ENCODE measurements around the gene CEACAM18.
"Not testable (repeated sequence)": the region's sequence is repeated elsewhere in the genome, so short reads cannot be mapped to it uniquely, and the experiment has no call there.

Gene CEACAM18

DNA sequence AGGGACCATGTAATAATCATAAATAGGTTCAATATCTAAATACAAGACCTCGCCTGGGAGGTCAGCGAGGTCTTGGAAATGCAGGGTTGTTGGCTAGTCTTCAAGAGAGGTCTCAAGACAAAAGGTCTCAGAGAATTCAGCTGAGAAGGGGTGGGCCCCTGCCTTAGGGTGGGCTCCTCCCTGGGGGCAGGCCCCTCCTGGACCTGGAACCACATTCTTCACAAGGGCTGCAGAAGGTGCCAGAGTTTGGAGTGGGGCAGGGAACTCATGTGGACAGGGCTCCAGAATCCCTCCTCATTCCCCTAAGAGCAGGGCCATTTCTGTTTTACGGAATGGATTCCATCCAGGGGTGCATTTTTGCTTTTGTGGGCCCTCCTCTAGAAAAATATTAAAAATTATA is 10.2 kb downstream of the CEACAM18 start:
- TF ChIP-seq, protein P1, sequence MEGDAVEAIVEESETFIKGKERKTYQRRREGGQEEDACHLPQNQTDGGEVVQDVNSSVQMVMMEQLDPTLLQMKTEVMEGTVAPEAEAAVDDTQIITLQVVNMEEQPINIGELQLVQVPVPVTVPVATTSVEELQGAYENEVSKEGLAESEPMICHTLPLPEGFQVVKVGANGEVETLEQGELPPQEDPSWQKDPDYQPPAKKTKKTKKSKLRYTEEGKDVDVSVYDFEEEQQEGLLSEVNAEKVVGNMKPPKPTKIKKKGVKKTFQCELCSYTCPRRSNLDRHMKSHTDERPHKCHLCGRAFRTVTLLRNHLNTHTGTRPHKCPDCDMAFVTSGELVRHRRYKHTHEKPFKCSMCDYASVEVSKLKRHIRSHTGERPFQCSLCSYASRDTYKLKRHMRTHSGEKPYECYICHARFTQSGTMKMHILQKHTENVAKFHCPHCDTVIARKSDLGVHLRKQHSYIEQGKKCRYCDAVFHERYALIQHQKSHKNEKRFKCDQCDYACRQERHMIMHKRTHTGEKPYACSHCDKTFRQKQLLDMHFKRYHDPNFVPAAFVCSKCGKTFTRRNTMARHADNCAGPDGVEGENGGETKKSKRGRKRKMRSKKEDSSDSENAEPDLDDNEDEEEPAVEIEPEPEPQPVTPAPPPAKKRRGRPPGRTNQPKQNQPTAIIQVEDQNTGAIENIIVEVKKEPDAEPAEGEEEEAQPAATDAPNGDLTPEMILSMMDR (IDR thresholded peaks at IDR 0.05; ENCODE audit: extremely low read depth, insufficient read depth, missing control alignments) = no peak
- in situ Hi-C loops (cut with MboI; ENCODE audit: low pct_unique_long_range_greater_than_20kb, low sequenced_read_pairs, unreplicated experiment) = no loop called here
- no peak for DNase-seq (ENCODE audit: low spot score)

DNA sequence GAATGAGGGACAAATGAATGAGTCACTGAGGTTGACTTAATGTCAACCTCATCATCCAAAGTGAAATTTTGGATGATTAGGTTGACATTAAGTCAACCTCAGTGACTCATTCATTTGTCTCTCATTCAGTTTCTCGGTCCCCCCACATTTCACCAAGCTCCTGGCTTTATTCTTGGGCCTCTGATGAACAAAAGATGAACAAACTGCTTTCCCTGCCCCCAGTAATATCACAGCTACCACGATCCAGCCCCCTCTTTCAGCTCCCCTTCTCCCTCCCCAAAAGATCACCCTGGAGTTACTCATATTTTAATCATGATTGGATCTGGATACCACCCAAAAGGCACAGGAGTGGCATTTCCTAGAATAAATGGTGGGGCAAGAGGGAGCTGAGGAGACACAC is 10.8 kb downstream of the CEACAM18 start:
- in situ Hi-C loops (cut with MboI; ENCODE audit: low pct_unique_long_range_greater_than_20kb, low sequenced_read_pairs, unreplicated experiment) = no loop called here
- DNase-seq (ENCODE audit: low spot score) = no peak
- TF ChIP-seq, protein P1 (IDR thresholded peaks at IDR 0.05; ENCODE audit: extremely low read depth, insufficient read depth, missing control alignments) = no peak

DNA sequence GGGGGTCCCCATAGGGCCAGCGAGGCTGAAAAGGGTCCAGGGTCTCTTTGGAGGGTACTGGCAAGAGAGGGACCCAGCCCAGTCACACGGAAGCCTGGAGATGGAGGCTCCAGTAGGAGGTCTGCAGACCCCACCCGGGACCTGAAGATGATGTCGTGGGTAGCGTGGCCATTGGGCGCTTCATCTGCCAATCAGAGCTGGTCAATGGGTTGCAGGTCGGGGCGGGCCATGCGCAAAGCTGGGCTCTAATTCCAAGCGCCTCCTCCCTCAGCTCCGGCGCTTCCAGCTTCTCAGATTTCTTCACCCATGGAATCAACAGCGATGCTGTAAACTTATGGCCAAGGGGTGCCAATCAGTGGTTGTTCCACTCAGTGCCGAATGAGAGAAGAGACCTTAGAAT is 12.3 kb downstream of the CEACAM18 start:
- TF ChIP-seq, protein P1 (IDR thresholded peaks at IDR 0.05; ENCODE audit: extremely low read depth, insufficient read depth, missing control alignments) = no peak
- DNase-seq (ENCODE audit: low spot score) = no peak
- in situ Hi-C loops (cut with MboI; ENCODE audit: low pct_unique_long_range_greater_than_20kb, low sequenced_read_pairs, unreplicated experiment) = no loop called here

DNA sequence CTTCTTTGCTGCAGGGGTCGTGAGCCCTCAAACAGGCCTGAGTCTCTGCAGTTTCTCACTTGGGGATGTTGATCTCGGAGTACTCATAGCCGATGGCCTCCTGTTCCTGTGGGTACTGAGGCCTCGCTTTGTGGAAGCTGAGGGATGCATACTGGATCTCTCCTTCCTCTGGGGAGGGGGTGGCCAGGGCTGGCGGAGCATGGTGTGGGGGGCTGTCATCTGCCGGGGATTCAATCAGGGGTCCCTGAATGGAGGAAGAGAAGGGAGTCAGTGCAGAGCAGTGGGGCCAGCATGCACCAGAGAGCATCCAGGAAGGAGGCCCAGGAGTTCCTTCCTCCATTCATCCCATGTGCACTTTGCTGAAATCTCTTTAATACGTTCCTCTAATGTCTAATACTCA is 13.2 kb downstream of the CEACAM18 start:
- DNase-seq (ENCODE audit: low spot score) = no peak
- TF ChIP-seq, protein P1 (IDR thresholded peaks at IDR 0.05; ENCODE audit: extremely low read depth, insufficient read depth, missing control alignments) = no peak
- in situ Hi-C loops (cut with MboI; ENCODE audit: low pct_unique_long_range_greater_than_20kb, low sequenced_read_pairs, unreplicated experiment) = no loop called here

DNA sequence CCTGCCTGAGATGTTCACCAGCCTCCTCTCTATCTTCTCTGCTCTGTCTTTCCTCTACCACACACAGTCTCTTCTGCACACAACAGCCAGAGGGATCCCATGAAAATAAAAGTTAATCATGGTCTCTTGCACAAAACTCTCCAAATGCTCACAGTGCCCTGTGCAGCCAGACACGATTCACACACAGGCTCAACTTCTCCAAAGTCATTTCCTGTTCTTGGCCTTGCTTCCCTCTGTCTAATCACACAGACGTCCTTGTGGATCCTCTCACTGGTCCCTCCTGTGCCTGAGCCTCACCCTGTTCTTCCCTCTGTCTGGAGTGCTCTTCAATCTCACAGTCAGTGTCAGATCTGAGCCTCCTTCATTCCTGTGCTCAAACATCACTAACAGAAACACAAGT is 15.4 kb downstream of the CEACAM18 start:
- no peak for DNase-seq (ENCODE audit: low spot score)
- TF ChIP-seq, protein P1 (IDR thresholded peaks at IDR 0.05; ENCODE audit: extremely low read depth, insufficient read depth, missing control alignments) = no peak
- in situ Hi-C loops (cut with MboI; ENCODE audit: low pct_unique_long_range_greater_than_20kb, low sequenced_read_pairs, unreplicated experiment) = no loop called here

DNA sequence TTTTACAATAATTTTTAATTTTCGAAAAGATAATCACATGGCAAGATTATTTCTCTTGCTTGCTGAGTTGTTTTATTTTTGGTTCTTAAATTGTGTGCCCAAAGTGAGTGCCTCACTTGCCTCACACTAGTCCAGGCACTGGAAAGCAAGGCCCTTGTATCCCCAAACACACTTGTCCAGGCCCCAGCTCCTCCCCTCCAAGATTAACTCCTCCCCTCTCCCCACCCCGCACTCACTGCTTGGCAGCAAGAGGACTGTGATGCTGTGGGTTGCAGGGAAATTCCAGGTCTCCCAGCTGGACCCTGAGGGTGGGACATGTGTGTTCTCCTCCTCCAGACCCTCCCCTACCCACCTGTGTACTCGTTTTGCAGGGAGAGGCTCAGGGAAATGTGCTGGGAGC is 19.3 kb downstream of the CEACAM18 start:
- DNase-seq (ENCODE audit: low spot score) = no peak
- TF ChIP-seq, protein P1 (IDR thresholded peaks at IDR 0.05; ENCODE audit: extremely low read depth, insufficient read depth, missing control alignments) = no peak
- in situ Hi-C loops (cut with MboI; ENCODE audit: low pct_unique_long_range_greater_than_20kb, low sequenced_read_pairs, unreplicated experiment) = no loop called here

DNA sequence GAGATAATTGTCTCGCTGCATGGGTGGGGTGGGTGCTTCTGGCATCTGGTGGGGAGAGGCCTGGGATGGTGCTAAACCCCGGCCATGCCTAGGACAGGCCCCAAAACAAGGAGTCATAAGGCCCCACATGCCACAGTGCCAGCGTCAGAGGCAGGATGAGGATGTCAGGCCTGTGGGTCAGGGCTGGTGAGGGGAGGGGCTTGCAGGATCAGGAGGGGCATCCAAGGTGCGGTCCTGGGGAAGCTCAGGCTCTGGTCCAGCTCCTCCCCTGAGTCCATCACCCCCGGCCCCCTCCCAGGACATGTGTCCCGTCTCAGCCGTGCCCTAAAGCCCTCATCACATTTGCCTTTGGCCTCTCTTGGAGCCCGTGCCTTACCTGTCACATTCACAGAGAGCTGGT is 22.6 kb downstream of the CEACAM18 start:
- in situ Hi-C loops (cut with MboI; ENCODE audit: low pct_unique_long_range_greater_than_20kb, low sequenced_read_pairs, unreplicated experiment); DNase-seq (ENCODE audit: low spot score): not testable (repeated sequence)

All from GM13977 (cell line).